GM10248 (cell line): ENCODE measurements around the gene TMEM170A.
"Not testable (repeated sequence)": the region's sequence is repeated elsewhere in the genome, so short reads cannot be mapped to it uniquely, and the experiment has no call there.

Experiments
- CTCF ChIA-PET: fragments of 300-600 bp; sonication (Branson Sonifier 250); formaldehyde crosslinking; extraction: SDS; loops from one replicate; lab custom pipeline; 2021; ENCODE audit warnings: antibody characterized with exemption; lab: Yijun Ruan, JAX
- POLR2A ChIA-PET: fragments of 350-650 bp; sonication (Branson Sonifier 250); formaldehyde crosslinking; extraction: SDS; loops from one replicate; lab custom pipeline; 2020; ENCODE audit warnings: antibody characterized with exemption; lab: Yijun Ruan, JAX
- DNase-seq: peaks from one replicate; pipeline ENCODE4 v3.0.0; 2012; ENCODE audit errors: extremely low spot score
- CTCF ChIP-seq: IDR thresholded peaks from 2 replicates; pipeline ENCODE4 v1.5.1; 2012; ENCODE audit warnings: mild to moderate bottlenecking, low read depth; ENCODE audit errors: extremely low read depth, missing control alignments, control extremely low read depth

The TMEM170A gene

DNA sequence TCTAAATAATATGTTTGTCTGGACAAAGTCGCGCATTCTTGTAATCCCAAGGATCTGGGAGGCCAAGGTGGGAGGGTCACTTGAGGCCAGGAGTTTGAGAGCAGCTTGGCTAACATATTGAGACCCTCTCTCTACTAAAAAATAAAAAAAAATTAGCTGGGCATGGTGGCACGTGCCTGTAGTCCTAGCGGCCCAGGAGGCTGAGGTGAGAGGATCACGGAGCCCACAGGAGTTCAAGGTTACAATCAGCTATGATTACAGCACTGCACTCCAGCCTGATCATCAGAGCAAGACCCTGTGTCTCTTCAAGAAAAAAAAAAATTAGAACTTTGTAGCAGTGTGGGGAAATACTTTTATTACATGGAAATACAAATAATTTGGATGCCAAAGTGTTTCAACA is 36.9 kb upstream of the TMEM170A start:
- DNase-seq: no peak
- TF ChIP-seq CTCF: no peak
- ChIA-PET POLR2A (no interaction called here), CTCF (interaction anchor here (1.1 to 1.6 kb wide), 2 partner anchors 16 to 29 kb away, joined by 3 to 9 read pairs; no protein-coding TSS in a partner anchor)

DNA sequence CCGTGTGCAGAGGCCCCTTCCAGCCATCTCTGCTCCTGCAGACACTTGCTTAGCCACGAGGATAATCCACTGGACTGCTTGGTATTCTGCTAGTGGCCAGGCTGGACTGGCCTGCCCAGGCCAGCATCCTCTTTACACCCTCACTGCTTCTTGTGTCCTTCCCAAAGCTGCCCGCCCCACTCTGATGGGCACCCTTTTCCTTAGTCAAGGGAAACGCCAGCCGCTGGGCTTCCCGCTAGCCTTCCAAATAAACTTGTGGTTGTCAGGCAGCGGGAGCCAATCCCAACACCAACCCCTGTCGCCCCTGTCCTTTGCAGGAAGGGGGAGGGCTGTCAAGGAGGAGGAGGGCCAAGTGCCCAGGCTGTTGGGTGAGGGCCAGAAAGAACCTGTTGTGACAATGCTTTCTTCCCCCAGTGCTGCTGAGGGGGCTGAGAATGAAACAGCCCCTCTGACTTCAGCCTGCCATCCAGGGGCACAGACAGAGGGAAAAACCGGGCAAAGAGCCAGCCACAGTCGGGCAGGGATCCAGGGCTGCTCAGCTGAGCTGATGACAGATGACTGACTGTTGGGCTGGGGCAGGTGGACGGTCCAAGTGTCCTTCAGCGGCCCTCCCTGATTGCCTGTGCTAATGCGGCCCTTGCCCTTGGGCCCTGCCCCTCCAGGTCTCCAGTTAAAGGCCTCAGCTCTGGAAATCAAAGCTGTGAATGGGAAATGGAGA is 34.3 kb upstream of the TMEM170A start:
- DNase-seq, POLR2A ChIA-PET: not testable (repeated sequence)
- CTCF ChIA-PET: interaction anchor here (1.2 to 2.8 kb wide), 3 partner anchors 21 to 35 kb away, joined by 3 to 10 read pairs (median 7); no protein-coding TSS in a partner anchor

DNA sequence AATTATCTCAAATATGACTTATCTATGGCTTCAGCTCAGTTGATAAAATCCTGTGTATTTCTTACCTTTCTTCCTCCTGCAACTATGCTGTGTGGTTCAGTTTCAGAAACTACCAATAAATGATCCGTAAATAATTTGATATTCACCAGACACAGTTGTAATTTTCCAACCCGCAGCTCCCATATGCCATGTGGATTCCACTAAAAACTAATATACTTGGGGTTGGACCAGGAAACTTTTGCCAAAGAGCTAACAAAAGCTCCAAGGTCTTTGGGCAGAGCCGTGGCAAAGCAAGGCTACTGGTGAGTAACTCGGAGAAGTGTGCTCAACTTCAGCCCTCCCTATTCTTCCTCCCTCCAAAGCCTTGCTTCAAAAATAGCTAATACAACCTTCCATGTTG is 33.1 kb upstream of the TMEM170A start:
- TF ChIP-seq CTCF: no peak
- POLR2A ChIA-PET: no interaction called here
- CTCF ChIA-PET: interaction anchor here (0.7 to 2.8 kb wide), 10 partner anchors 10 to 53 kb away, joined by 3 to 18 read pairs (median 5); no protein-coding TSS in a partner anchor
- DNase-seq: no peak

GRCh38 chr16:75495076-75495674 is 30.7 kb upstream of the TMEM170A start, which contains the start of gene CHST6:
Gene CHST6 (minus strand): TSS chr16:75495441. CDS start chr16:75479828, 15,613 bp downstream.
- DNase-seq: peak; percentile 86
- CTCF ChIA-PET: interaction anchor here (0.8 to 15.5 kb wide), 8 partner anchors 10 to 295 kb away, joined by 3 to 258 read pairs (median 4); partner anchors contain the start of gene TMEM170A
- TF ChIP-seq CTCF: no peak
- POLR2A ChIA-PET: interaction anchor here (0.8 to 1.3 kb wide), 4 partner anchors 11 to 75 kb away, joined by 3 to 6 read pairs (median 4); no protein-coding TSS in a partner anchor

DNA sequence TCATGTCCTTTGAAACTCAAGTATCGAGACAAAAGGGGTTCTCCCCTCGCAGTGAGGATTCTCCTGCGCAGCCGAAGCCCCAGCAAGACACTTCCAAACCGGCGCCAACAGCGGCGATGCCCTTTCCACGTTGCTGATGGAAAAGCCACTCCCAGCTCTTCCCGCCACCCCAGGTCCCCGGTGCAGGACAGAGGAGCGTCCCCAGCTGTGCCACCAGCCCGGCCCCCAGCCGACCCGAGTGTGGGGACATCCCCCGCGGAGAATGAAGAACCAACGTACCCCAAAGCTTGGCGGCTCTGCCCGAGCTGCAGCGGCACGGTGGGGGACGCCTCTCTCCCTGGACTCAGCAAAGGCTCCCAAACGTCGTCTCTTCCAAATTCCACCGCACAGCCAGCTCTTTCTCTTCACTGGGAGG is 30.2 kb upstream of the TMEM170A start:
- CTCF ChIA-PET: interaction anchor here (0.8 to 15.5 kb wide), 8 partner anchors 9 to 294 kb away, joined by 3 to 258 read pairs (median 6); partner anchors contain the start of gene TMEM170A
- TF ChIP-seq CTCF: no peak
- POLR2A ChIA-PET: interaction anchor here (1.0 to 1.3 kb wide), 2 partner anchors 11 to 22 kb away, joined by 3 to 5 read pairs; no protein-coding TSS in a partner anchor
- no peak for DNase-seq

- POLR2A ChIA-PET: no interaction called here
- TF ChIP-seq CTCF: no peak
- CTCF ChIA-PET: interaction anchor here (0.8 to 15.5 kb wide), 7 partner anchors 9 to 23 kb away, joined by 3 to 258 read pairs (median 6); partner anchors contain the start of gene TMEM170A
- DNase-seq: no peak
These were observed 29.7 kb upstream of the TMEM170A start for GRCh38 chr16:75494184-75494583.
